Measurements from ENCODE around the gene TMEM273. TPM values are rescaled to one million over a fixed set of nuclear protein-coding genes. Genes with fewer than 3 reads are reported as not detected.

TMEM273 gene
- total RNA-seq, 1 donor from 2014 or later = 48.5 TPM

DNA sequence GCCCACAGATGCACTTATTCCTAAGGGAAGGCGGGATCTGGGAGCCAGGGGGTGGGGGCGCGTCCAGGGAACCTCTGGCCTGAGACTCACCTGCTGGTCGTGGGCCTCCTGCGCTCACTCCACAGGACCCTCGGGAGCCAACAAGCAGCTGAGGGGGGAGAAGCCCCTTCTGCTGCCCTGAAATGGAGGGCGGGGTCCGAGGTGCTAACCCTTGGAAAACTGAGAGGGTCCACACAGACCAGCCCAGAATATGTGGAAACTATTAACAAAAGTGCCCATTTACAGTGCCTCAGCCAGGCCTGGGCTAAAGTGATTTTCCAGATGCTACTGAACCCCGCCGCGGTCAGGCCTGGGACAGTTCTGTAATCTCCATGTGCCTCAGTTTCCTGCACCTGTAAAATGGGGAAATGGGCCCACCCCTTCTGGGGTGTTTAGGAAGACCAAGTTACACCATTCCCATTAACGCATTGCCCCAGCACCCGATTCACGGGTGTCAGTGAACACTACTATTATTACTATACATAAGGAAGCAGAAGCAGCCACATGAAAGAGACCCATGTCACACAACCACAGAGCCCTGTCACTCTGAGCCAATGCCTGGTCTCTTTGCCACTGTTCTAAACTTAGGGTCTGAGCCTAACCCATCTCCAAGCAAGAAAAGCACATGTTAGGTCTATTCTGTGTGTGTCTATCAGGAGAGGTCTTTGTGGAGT is 72.2 kb downstream of the TMEM273 start:
- Histone ChIP-seq H3K4me1 (peaks cover 19% of the 10 kb centered on the region), H3K27ac (peak overlapping the region; percentile 49), H3K9me3 (no peaks in the 10 kb centered on the region)

DNA sequence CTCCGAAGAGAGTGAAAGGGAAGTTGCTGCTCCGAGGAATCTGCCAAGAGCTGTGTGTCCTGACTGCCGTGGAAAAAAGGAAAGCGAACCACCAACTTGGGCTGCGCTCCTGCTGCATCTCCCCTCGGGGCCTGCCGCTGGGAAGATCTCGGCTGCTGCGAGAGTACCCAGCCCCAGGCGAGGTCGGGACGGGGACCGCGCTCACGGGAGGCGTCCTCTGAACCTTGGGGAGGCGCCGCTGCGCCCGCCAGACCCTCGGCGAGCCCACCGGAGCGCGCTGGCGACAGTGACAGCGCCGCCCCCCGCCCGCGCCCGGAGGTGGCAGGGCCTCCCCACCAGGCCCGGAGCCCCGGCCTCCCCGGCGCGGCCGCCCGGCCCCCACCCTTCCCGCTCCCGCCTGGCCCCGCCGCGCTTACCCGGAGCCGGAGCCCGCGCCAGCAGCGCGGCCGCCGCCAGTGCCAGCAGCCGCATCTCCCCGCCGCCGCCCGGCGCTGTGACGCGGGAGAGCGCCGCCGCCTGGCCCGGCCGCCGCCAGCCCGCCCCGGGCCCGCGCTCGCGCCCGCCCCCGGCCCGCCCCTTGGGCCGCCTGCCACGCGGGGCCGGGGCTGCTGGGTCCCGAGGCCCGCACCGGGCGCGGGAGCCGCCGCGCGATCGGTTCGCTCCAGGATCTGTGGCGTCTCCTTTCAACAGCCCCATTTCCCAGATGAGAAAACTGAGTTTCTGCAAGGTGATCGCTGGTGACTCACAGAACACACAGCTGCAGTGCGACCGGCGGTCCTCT is 73.0 kb downstream of the TMEM273 start, which contains the start of gene VSTM4:
TSS of gene VSTM4 (minus strand) at position 508 of the 781 bp plus-strand sequence. CDS start at position 471, 37 bp downstream.
- H3K4me3 ChIP-seq = peak within 1 kb of the TSS; percentile 65
- DNase-seq (no peak), ATAC-seq (peak; percentile 48 to 49)
- peak within 1 kb of the TSS; percentile 74 for H3K27ac ChIP-seq
- peaks cover 23% of the 10 kb centered on the region for H3K4me1 ChIP-seq
- H3K27me3 ChIP-seq (ENCODE audit: low read depth) = peaks cover 8% of the 10 kb centered on the region
- H3K9me3 ChIP-seq = no peaks in the 10 kb centered on the region
- intact Hi-C loops (cut with DNase I) = no loop called here
- H3K36me3 ChIP-seq = no peaks in the 10 kb centered on the region
- TF ChIP-seq, protein P1, sequence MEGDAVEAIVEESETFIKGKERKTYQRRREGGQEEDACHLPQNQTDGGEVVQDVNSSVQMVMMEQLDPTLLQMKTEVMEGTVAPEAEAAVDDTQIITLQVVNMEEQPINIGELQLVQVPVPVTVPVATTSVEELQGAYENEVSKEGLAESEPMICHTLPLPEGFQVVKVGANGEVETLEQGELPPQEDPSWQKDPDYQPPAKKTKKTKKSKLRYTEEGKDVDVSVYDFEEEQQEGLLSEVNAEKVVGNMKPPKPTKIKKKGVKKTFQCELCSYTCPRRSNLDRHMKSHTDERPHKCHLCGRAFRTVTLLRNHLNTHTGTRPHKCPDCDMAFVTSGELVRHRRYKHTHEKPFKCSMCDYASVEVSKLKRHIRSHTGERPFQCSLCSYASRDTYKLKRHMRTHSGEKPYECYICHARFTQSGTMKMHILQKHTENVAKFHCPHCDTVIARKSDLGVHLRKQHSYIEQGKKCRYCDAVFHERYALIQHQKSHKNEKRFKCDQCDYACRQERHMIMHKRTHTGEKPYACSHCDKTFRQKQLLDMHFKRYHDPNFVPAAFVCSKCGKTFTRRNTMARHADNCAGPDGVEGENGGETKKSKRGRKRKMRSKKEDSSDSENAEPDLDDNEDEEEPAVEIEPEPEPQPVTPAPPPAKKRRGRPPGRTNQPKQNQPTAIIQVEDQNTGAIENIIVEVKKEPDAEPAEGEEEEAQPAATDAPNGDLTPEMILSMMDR (IDR thresholded peaks at IDR 0.05) = no peak

More for the DNA sequence above, 72.2 kb downstream of the TMEM273 start:
- ATAC-seq = no peak
- Histone ChIP-seq H3K36me3 (no peaks in the 10 kb centered on the region), H3K27me3 (ENCODE audit: low read depth) (peaks cover 8% of the 10 kb centered on the region), H3K4me3 (peak overlapping the region; percentile 29)
- TF ChIP-seq, protein P1 (IDR thresholded peaks at IDR 0.05) = no peak
- DNase-seq = no peak
- intact Hi-C loops (cut with DNase I) = no loop called here

DNA sequence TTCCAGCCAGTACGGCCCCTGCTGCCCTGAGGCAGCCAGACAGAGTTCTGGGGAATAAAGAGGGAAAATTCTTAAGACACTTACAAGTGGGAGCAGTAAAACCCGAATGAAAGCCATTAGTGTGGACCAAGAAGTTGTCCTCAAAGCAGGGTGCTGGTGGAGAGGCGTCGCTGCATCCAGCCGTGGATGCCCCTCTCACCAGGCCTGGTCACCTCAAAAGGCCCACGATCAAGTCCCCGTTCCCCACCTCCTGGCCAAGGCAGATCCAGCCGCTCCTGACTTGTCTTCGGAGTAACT is 73.5 kb downstream of the TMEM273 start:
- intact Hi-C loops (cut with DNase I) = no loop called here
- H3K36me3 ChIP-seq = no peaks in the 10 kb centered on the region
- peak in 1 of 2 donors; percentile 28 for ATAC-seq
- no peak for DNase-seq
- peaks cover 8% of the 10 kb centered on the region for H3K27me3 ChIP-seq (ENCODE audit: low read depth)
- peak overlapping the region; percentile 74 for H3K27ac ChIP-seq
- TF ChIP-seq, protein P1 (IDR thresholded peaks at IDR 0.05) = no peak
- peak overlapping the region; percentile 65 for H3K4me3 ChIP-seq
- no peaks in the 10 kb centered on the region for H3K9me3 ChIP-seq
- H3K4me1 ChIP-seq = peaks cover 28% of the 10 kb centered on the region

DNA sequence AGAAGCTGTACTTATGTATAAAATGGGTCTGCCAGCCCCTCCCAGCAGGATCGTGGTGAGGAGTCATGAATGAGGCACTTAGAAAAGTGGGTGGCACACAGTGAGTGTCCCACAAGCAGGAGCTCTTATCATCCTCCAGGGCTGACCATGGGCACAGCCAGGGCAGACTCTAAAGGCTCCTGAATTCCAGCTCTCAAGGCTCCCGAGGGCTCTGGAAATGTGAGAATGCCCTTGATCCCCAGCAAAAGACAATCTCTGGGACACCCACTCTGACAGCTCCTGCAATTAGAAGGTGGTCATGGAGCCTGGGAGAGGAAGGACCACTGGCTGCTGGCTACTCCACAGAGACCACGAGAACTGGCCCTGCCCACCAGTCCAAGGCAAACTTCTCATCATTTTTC is 74.5 kb downstream of the TMEM273 start:
- TF ChIP-seq, protein P1 (IDR thresholded peaks at IDR 0.05) = no peak
- ATAC-seq (peak; percentile 23 to 49), DNase-seq (no peak)

DNA sequence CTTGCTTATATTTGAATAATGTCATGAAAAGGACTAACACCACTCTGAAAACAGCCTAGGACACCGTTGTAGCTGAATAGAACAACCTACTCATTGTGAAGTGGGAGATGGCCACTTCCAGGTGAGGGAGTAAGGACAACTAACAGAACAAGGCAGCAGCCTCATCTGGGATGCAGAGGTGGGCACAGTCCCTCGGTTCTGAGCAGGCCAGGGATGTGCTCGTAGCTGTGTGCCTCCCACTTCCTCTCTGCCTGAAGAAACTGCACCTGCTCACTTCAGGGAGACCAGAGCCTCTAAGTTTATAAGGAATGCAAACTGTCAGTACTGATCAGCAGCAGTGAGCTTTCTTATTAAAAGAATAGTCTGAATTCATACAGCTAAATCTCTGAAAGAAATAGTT is 75.3 kb downstream of the TMEM273 start:
- peak overlapping the region; percentile 65 for H3K4me3 ChIP-seq
- ATAC-seq = no peak
- H3K27ac ChIP-seq = no peak overlapping the region
- TF ChIP-seq, protein P1 (IDR thresholded peaks at IDR 0.05) = no peak
- no peaks in the 10 kb centered on the region for H3K9me3 ChIP-seq
- no peak for DNase-seq
- H3K4me1 ChIP-seq = peaks cover 38% of the 10 kb centered on the region
- intact Hi-C loops (cut with DNase I) = no loop called here
- no peaks in the 10 kb centered on the region for H3K36me3 ChIP-seq
- H3K27me3 ChIP-seq (ENCODE audit: low read depth) = peaks cover 8% of the 10 kb centered on the region

More for the DNA sequence above, 74.5 kb downstream of the TMEM273 start:
- Histone ChIP-seq H3K4me1 (peaks cover 36% of the 10 kb centered on the region), H3K27me3 (ENCODE audit: low read depth) (peaks cover 8% of the 10 kb centered on the region), H3K9me3 (no peaks in the 10 kb centered on the region), H3K27ac (no peak overlapping the region), H3K4me3 (peak overlapping the region; percentile 65), H3K36me3 (no peaks in the 10 kb centered on the region)
- intact Hi-C loops (cut with DNase I) = no loop called here
